Nucleus accumbens (tissue), 56 donors: ENCODE results near the gene SLC35B1.
"Not testable (repeated sequence)": the region's sequence is repeated elsewhere in the genome, so short reads cannot be mapped to it uniquely, and the experiment has no call there.

Source experiments
- DNase-seq, 56 donors: peaks; one replicate each; lab custom pipeline; 2025; lab: John Stamatoyannopoulos, UW

The SLC35B1 gene

DNA sequence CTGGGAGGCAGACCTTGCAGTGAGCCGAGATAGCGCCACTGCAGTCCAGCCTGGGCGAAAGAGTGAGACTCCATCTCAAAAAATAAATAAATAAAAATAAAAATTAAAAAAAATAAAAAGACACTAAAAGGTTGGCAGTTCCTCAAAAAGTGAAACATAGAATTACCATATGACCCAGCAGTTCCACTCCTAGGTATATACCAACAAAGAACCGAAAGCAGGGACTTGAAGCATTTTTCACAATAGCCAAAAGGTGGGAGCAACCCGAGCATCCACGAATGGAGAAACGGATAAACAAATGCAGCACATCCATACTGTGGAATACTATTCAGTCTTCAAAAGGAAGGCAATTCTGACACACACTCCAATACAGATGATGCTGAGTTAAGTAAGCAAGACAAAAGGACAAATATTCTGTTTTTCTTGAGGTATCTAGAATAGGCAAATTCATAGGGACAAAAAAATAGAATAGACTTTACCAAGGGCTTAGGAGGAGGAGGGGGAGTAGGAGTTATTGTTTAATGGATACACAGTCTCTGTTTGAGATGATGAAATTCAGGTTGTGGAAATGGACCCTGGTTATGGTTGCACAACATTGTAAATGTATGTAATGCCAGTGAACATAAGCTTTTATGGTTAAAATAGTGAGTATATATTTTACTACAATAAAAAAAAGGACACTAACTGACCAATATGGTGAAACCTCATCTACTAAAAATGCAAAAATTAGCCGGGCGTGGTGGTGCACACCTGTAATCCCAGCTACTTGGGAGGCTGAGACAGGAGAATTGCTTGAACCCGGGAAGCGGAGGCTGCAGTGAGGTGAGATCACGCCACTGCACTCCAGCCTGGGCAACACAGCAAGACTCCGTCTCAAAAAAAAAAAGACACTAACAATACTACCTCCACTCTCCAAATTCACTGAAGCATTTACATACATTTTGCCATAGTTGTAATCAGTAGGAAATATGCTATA is 27.0 kb upstream of the SLC35B1 start:
- no peak for DNase-seq

- DNase-seq, result no peak
Observed at GRCh38 chr17:49731435-49731831, 23.7 kb upstream of the SLC35B1 start.

GRCh38 chr17:49730785-49731434 is 23.1 kb upstream of the SLC35B1 start:
- no peak for DNase-seq

- DNase-seq, result peak in 43 of 56 donors; percentile 5 to 76 (median 31)
Observed at GRCh38 chr17:49730078-49730784, 22.5 kb upstream of the SLC35B1 start.

DNA sequence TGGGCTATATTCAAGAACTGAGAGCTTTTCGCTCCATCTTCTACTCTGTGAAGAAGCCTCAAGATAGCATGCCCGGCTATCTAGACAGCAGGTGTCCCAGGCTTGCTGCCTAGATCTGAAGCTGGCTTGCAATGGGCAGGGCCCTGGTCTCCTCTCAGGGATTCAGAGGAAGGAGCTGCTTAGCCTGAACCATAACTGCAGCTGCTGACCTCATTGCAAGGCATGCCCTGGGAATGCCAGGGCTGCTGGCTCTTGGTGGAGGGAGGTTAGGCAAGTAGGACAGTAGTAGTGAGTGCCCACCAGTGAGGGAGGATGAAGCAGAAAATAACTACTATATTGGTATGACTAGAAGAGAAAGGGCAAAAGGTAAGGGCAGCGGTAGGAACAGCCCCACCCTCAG is 21.3 kb upstream of the SLC35B1 start:
- no peak for DNase-seq

DNA sequence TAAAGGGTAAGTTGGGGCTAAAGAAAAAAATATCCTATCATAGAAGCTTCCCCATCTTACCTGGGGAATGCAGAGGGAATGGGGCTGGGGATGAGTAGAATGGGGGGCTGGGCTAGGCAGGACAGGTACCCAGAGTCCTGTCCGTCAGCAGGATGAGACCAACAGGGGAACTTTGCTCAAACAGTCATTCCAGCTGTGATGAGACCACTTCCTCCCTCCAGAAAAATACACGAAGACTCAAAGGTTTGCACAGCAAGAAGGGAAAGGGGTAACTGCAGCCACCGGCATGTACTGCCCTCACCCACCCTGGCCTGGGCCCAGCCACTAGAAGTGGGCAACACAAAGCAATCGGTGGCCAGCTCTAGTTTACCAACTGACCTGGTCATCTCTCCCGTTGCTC is 20.7 kb upstream of the SLC35B1 start:
- DNase-seq, result no peak

DNA sequence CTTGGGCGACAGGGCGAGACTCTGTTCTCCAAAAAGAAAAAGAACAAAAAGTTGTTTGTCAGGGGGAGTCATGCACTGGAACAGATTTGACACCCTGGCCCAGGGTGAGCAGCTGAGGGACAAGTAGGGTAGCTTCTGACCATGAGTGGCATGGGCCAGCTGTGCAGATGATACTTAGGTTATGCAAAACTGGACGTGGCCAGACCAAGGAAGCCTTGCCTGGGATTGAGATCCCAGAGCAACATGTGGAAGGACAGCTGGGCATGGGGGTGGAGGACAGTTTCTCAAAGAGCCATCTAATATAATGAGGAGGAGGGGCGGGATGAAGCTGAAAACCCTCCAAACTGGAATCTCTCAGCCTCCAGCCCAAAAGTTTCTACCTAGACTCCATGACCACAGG is 19.6 kb upstream of the SLC35B1 start:
- no peak for DNase-seq

GRCh38 chr17:49725452-49726130 is 17.8 kb upstream of the SLC35B1 start:
- DNase-seq, result no peak

DNA sequence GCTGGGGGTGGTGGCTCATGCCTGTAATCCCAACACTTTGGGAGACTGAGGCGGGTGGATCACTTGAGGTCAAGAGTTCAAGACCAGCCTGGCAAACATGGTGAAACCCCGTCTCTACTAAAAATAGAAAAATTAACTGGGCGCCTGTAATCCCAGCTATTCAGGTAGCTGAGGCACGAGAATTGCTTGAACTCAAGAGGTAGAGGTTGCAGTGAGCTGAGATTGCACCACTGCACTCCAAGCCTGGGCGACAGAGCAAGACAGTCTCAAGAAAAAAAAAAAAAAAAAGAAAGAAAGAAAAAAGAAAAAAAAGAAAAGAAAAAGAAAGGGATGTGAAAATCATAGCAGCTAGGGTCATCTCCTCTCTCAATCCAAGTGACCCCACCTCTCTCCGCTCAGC is 16.8 kb upstream of the SLC35B1 start:
- DNase-seq, result not testable (repeated sequence)

- DNase-seq, result no peak
Observed at GRCh38 chr17:49723423-49723822, 15.7 kb upstream of the SLC35B1 start.

- no peak for DNase-seq
Observed at GRCh38 chr17:49722066-49722465, 14.3 kb upstream of the SLC35B1 start.

DNA sequence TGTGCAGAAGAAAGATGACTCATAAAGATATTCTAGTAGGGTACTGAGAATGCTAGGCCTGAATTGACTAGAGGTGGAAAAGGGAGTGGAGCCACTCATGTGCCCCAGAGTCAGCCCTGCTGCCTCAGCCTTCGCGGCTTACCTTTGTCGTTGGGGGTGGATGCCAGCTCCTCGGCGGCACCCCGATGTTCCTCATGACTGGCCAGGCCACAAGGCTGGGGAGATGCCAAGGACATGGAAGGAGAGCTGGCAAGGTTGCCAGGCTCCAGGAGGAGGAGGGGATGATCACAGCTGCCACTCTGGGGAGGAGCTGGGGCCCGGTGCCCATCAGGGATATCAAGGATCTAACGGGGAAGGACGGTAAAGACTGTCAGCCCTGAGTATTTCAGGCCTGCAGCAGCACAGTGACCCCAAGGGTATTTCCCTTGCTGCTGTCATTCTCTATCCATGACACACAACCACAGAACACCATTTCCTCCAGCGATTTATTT is 9.7 kb upstream of the SLC35B1 start:
- DNase-seq, result peak in 2 of 56 donors; percentile 11 to 14

GRCh38 chr17:49716668-49717364 is 9.1 kb upstream of the SLC35B1 start:
- no peak for DNase-seq

DNA sequence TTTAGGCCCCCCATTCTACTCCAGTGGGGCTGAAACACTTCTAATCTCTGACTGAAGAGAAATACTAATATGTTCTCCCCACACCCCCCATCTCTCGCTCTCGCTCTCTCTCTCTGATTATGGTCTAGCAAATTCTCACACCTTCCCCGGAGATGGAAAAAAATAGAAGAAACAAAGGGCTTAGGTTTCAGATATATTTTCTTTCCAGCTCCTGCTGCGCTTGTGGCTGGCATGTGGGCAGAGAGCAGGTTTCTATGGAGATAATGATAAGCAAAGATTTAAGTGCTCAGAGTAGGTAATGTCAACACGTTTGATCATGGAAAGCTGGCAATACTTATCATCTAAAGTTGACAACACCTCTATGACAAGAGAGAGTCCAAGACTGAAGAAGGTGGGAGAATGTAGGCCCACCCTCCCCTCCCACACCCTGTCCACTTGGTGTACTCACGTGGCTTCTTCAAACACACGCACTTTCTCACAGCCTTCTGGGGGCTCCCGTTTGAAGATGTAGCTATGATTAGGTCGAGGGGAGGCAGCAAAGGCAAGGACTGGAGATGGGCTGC is 8.0 kb upstream of the SLC35B1 start:
- peak in 11 of 56 donors; percentile 4 to 52 (median 23) for DNase-seq

- no peak for DNase-seq
Observed at GRCh38 chr17:49715216-49715615, 7.5 kb upstream of the SLC35B1 start.

DNA sequence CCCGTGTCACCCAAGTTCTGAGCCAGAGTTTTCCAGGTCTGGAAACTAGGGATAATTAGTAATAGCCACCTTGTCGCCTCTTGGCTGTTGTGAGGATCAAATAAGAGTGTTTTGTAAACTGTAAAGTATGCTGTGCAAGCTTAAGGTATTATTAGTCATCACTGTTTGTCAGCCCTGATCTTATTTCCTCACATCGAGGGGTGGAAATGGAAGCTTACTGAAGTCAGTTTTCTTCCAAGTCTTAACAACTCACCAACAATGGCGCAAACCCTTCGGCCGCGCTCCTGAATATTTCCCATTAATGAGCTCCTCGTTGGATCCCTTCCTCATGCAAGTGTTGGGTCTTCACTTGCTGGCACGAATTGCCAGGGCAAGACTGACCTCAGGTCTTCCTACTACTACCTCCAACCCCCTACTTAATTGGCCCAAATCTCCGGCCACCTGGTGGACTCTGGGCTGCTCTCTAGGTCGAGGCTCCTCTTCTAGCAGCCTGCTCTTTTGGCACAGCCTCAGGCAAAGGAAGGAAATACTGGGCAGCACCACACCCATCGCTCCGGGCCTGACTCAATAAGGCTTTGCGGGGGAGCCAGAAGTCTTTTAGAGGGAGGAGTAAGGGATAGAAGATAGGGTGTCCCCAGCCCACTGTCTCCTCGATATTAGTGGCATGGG is 885 bp upstream of the SLC35B1 start:
- peak in 1 of 56 donors; percentile 18 for DNase-seq

GRCh38 chr17:49707246-49707607 is 537 bp downstream of the SLC35B1 start:
- peak in 1 of 56 donors; percentile 7 for DNase-seq

- no peak for DNase-seq
Observed at GRCh38 chr17:49705254-49705653, 2.5 kb downstream of the SLC35B1 start.
